ENCODE results near the gene SNRPN.

DNA sequence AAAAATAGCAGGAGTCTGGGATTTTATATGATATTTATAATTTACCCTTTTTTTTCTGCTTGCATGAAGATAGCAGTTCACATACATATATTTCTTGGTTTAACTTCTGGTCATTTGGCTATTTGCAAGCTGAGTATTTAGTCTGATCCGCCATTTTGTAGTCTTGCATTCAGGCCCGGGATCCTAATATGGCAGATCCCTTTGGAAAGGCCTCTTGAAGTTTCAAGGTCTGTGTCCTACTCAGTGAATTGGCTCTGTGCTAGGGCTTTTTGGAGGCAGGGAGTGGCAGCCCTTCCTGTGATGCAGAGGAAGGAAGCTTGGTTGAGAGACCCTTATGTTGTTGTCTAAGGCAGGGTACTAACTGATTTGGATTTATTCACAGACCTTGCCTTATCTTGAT, 2.9 kb downstream of the SNRPN start:
- no peak for TF ChIP-seq EZH2phosphoT487 (IDR thresholded peaks at IDR 0.05; ENCODE audit: borderline replicate concordance, low read length)
- TF ChIP-seq, protein P1, sequence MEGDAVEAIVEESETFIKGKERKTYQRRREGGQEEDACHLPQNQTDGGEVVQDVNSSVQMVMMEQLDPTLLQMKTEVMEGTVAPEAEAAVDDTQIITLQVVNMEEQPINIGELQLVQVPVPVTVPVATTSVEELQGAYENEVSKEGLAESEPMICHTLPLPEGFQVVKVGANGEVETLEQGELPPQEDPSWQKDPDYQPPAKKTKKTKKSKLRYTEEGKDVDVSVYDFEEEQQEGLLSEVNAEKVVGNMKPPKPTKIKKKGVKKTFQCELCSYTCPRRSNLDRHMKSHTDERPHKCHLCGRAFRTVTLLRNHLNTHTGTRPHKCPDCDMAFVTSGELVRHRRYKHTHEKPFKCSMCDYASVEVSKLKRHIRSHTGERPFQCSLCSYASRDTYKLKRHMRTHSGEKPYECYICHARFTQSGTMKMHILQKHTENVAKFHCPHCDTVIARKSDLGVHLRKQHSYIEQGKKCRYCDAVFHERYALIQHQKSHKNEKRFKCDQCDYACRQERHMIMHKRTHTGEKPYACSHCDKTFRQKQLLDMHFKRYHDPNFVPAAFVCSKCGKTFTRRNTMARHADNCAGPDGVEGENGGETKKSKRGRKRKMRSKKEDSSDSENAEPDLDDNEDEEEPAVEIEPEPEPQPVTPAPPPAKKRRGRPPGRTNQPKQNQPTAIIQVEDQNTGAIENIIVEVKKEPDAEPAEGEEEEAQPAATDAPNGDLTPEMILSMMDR (IDR thresholded peaks at IDR 0.05; ENCODE audit: low read depth, low read length, poor library complexity, severe bottlenecking) = no peak

Measured in DOHH2 (cell line).